Suprapubic skin (tissue), 4 donors: ENCODE results near the gene FAM219A. TPM values are rescaled to one million over a fixed set of nuclear protein-coding genes. Genes with fewer than 3 reads are reported as not detected.
A peak's percentile ranks its signal among the peaks of the same experiment; 100 is the strongest.

Experiments
- DNase-seq, 2 donors: peaks; one replicate each; pipeline ENCODE4 v3.0.0-alpha.2; 2019; ENCODE audit warnings: low spot score in 2 of 2
- H3K27ac ChIP-seq: fragments of 200-600 bp; sonication (generic); one replicate; pipeline ENCODE4 v1.5.1; 2019
- H3K27me3 ChIP-seq: fragments of 200-600 bp; sonication (generic); one replicate; pipeline ENCODE4 v1.5.1; 2019
- H3K36me3 ChIP-seq: fragments of 200-600 bp; sonication (generic); one replicate; pipeline ENCODE4 v1.5.1; 2019
- H3K4me1 ChIP-seq: fragments of 200-600 bp; sonication (generic); one replicate; pipeline ENCODE4 v1.5.1; 2019
- H3K4me3 ChIP-seq: fragments of 200-600 bp; sonication (generic); one replicate; pipeline ENCODE4 v1.5.1; 2019; ENCODE audit warnings: mild to moderate bottlenecking
- H3K9me3 ChIP-seq: fragments of 200-600 bp; sonication (generic); one replicate; pipeline ENCODE4 v1.5.1; 2019
- CTCF ChIP-seq, 2 donors: fragments of 200-600 bp in 1 of 2; fragments of 450-650 bp in 1 of 2; sonication (generic) in 1 of 2; IDR thresholded peaks; one replicate each; pipeline ENCODE4 v1.5.1; 2016 to 2019; ENCODE audit warnings: antibody characterized with exemption in 2 of 2, mild to moderate bottlenecking in 1 of 2, moderate library complexity in 1 of 2
- EP300 ChIP-seq: sonication (generic); formaldehyde crosslinking; IDR thresholded peaks from one replicate; pipeline ENCODE4 v1.6.1; 2017; ENCODE audit warnings: antibody characterized with exemption
- POLR2A ChIP-seq, 2 donors: fragments of 450-650 bp; IDR thresholded peaks; one replicate each; pipeline ENCODE4 v1.6.1; 2017; ENCODE audit warnings: antibody characterized with exemption in 2 of 2, mild to moderate bottlenecking in 2 of 2, moderate library complexity in 2 of 2
- POLR2AphosphoS5 ChIP-seq, 3 donors: sonication (generic); formaldehyde crosslinking; IDR thresholded peaks; one replicate each; pipeline ENCODE4 v1.6.1; 2017; ENCODE audit warnings: antibody characterized with exemption in 3 of 3
- whole genome bisulfite sequencing: methylation state at CpG from one replicate; pipeline ENCODE4 v1.1.5; 2018; 5-methylcytosine and 5-hydroxymethylcytosine counted together
- total RNA-seq, 4 donors: library from RNA; depleted of rRNA; stranded (reverse); fragments of >200 nt; gene quantifications; one replicate each; pipeline ENCODE4 v1.1.0, GENCODE V29; 2016

The FAM219A gene
- total RNA-seq, 4 donors from 2014 or later: 12.6 to 17.0 (median 15.0) TPM

- Histone ChIP-seq H3K27me3 (no peaks in the 10 kb centered on the region), H3K9me3 (no peaks in the 10 kb centered on the region), H3K4me1 (peaks cover 40% of the 10 kb centered on the region), H3K27ac (no peak overlapping the region), H3K36me3 (no peaks in the 10 kb centered on the region), H3K4me3 (peak overlapping the region; percentile 59)
- peak; percentile 63 to 76 for DNase-seq
- no peak for TF ChIP-seq EP300
- no peak for TF ChIP-seq CTCF (IDR thresholded peaks at IDR 0.05)
- TF ChIP-seq POLR2A (IDR thresholded peaks at IDR 0.05): no peak
- TF ChIP-seq POLR2AphosphoS5 (IDR thresholded peaks at IDR 0.05): no peak
- WGBS: 31% methylated on average over 15 of the region's 17 CpGs
Measured at GRCh38 chr9:34381323-34381722, 77.0 kb downstream of the FAM219A start.

GRCh38 chr9:34380511-34381315 lies 77.7 kb downstream of the FAM219A start:
- DNase-seq: peak in 1 of 2 donors; percentile 88
- 6% methylated on average over 32 of the region's 59 CpGs for WGBS
- Histone ChIP-seq H3K36me3 (no peaks in the 10 kb centered on the region), H3K27ac (no peak overlapping the region), H3K4me3 (peak overlapping the region; percentile 59), H3K27me3 (no peaks in the 10 kb centered on the region), H3K4me1 (peaks cover 44% of the 10 kb centered on the region), H3K9me3 (no peaks in the 10 kb centered on the region)
- TF ChIP-seq POLR2AphosphoS5 (IDR thresholded peaks at IDR 0.05): no peak
- no peak for TF ChIP-seq POLR2A (IDR thresholded peaks at IDR 0.05)
- no peak for TF ChIP-seq EP300
- no peak for TF ChIP-seq CTCF (IDR thresholded peaks at IDR 0.05)

GRCh38 chr9:34380034-34380510 lies 78.3 kb downstream of the FAM219A start:
- H3K36me3 ChIP-seq: no peaks in the 10 kb centered on the region
- no peak for TF ChIP-seq POLR2A (IDR thresholded peaks at IDR 0.05)
- TF ChIP-seq CTCF (IDR thresholded peaks at IDR 0.05): no peak
- TF ChIP-seq POLR2AphosphoS5 (IDR thresholded peaks at IDR 0.05): no peak
- no peak for TF ChIP-seq EP300
- DNase-seq: no peak
- H3K9me3 ChIP-seq: no peaks in the 10 kb centered on the region
- H3K27me3 ChIP-seq: no peaks in the 10 kb centered on the region
- H3K4me1 ChIP-seq: peaks cover 49% of the 10 kb centered on the region
- H3K4me3 ChIP-seq: peak overlapping the region; percentile 59
- H3K27ac ChIP-seq: no peak overlapping the region
- WGBS: 41% methylated on average over 15 of the region's 24 CpGs

- Histone ChIP-seq H3K4me3 (peak overlapping the region; percentile 59), H3K36me3 (no peaks in the 10 kb centered on the region), H3K9me3 (no peaks in the 10 kb centered on the region), H3K27ac (no peak overlapping the region), H3K4me1 (peaks cover 51% of the 10 kb centered on the region), H3K27me3 (no peaks in the 10 kb centered on the region)
- DNase-seq: peak; percentile 91 to 92
- 3% methylated on average over 25 of the region's 35 CpGs for WGBS
- no peak for TF ChIP-seq POLR2AphosphoS5 (IDR thresholded peaks at IDR 0.05)
- TF ChIP-seq CTCF (IDR thresholded peaks at IDR 0.05): peak; percentile 85 to 97
- no peak for TF ChIP-seq POLR2A (IDR thresholded peaks at IDR 0.05)
Measured at GRCh38 chr9:34379334-34380033, 78.9 kb downstream of the FAM219A start.
